ENCODE data around the gene PACRG. TPM values are rescaled to one million over a fixed set of nuclear protein-coding genes. Genes with fewer than 3 reads are reported as not detected.

The PACRG gene
- total RNA-seq, 1 experiment from 2014 or later: not detected

DNA sequence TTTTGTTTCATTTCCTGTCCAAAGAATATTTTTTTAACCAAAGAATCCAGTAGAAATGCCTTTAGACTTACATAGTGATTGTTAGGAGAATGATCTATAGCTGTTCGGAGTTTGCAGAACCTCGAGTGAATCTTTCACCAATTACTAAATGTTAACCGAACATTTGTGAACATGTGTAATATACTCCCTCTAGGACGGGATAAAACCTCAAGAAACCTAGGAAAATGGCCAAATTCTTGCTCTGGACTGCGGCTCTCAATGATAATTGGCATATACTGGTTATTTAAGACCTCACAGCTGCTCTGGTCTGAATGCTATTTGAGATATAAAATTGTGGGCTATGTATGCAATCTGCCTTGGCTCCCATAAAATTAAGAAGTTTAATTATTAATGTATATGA lies 137.1 kb downstream of the PACRG start:
- no peaks in the 10 kb centered on the region for H3K4me1 ChIP-seq
- no peak for DNase-seq
- no peaks in the 10 kb centered on the region for H3K9me3 ChIP-seq
- TF ChIP-seq, protein P1, sequence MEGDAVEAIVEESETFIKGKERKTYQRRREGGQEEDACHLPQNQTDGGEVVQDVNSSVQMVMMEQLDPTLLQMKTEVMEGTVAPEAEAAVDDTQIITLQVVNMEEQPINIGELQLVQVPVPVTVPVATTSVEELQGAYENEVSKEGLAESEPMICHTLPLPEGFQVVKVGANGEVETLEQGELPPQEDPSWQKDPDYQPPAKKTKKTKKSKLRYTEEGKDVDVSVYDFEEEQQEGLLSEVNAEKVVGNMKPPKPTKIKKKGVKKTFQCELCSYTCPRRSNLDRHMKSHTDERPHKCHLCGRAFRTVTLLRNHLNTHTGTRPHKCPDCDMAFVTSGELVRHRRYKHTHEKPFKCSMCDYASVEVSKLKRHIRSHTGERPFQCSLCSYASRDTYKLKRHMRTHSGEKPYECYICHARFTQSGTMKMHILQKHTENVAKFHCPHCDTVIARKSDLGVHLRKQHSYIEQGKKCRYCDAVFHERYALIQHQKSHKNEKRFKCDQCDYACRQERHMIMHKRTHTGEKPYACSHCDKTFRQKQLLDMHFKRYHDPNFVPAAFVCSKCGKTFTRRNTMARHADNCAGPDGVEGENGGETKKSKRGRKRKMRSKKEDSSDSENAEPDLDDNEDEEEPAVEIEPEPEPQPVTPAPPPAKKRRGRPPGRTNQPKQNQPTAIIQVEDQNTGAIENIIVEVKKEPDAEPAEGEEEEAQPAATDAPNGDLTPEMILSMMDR (IDR thresholded peaks at IDR 0.05; ENCODE audit: insufficient read depth in 1 of 2, low read depth in 1 of 2, low read length in 1 of 2, severe bottlenecking in 1 of 2, unreplicated experiment in 1 of 2): no peak
- H3K36me3 Mint-ChIP-seq (ENCODE audit: insufficient read depth, unreplicated experiment): no peaks in the 10 kb centered on the region
- ChIA-PET CTCF (no interaction called here), POLR2A (no interaction called here)
- intact Hi-C loops (cut with micrococcal nuclease; ENCODE audit: unreplicated experiment): no loop called here
- H3K27me3 Mint-ChIP-seq (ENCODE audit: insufficient read depth, unreplicated experiment): peaks cover 15% of the 10 kb centered on the region
- no peaks in the 10 kb centered on the region for H3K27me3 ChIP-seq (replicated peaks; ENCODE audit: control insufficient read depth, insufficient read depth, low read length)
- no peak overlapping the region for H3K4me3 Mint-ChIP-seq (ENCODE audit: unreplicated experiment)
- no peaks in the 10 kb centered on the region for H3K36me3 ChIP-seq (ENCODE audit: control insufficient read depth, insufficient read depth, low read length)
- no peaks in the 10 kb centered on the region for H3K9me3 Mint-ChIP-seq (ENCODE audit: unreplicated experiment)
- no TSS peak for BruUV-seq (replicated peaks)
- H3K27ac Mint-ChIP-seq (ENCODE audit: unreplicated experiment): no peak overlapping the region
- no peaks in the 10 kb centered on the region for H3K4me1 Mint-ChIP-seq (ENCODE audit: low read depth, unreplicated experiment)
- H3K4me3 ChIP-seq (ENCODE audit: low read depth, low read length): no peak overlapping the region

DNA sequence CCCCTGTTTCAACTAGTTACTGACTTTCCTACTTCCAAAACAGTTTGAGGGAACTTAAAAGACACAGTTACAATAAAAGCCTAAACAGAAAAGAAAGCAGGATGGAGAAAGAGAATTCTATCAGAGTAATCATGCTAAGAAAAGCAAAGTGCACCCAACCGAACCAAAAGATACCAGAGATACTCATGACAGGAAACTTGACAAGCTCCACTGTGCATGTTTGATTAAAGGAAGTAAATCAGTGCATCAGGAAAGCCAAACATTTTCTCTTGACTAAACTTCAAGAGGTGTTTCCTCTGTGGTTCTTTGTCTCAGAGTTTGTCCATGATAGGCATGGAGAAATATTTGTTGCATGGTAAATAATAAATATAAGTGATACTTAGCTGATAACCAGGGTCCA lies 138.9 kb downstream of the PACRG start:
- H3K4me3 Mint-ChIP-seq (ENCODE audit: unreplicated experiment): no peak overlapping the region
- no peaks in the 10 kb centered on the region for H3K36me3 Mint-ChIP-seq (ENCODE audit: insufficient read depth, unreplicated experiment)
- no peak for DNase-seq
- Histone ChIP-seq H3K9me3 (no peaks in the 10 kb centered on the region), H3K36me3 (ENCODE audit: control insufficient read depth, insufficient read depth, low read length) (no peaks in the 10 kb centered on the region), H3K27me3 (replicated peaks; ENCODE audit: control insufficient read depth, insufficient read depth, low read length) (no peaks in the 10 kb centered on the region), H3K4me1 (no peaks in the 10 kb centered on the region), H3K4me3 (ENCODE audit: low read depth, low read length) (no peak overlapping the region)
- no peaks in the 10 kb centered on the region for H3K9me3 Mint-ChIP-seq (ENCODE audit: unreplicated experiment)
- peaks cover 15% of the 10 kb centered on the region for H3K27me3 Mint-ChIP-seq (ENCODE audit: insufficient read depth, unreplicated experiment)
- H3K27ac Mint-ChIP-seq (ENCODE audit: unreplicated experiment): no peak overlapping the region
- no TSS peak for BruUV-seq (replicated peaks)
- no peaks in the 10 kb centered on the region for H3K4me1 Mint-ChIP-seq (ENCODE audit: low read depth, unreplicated experiment)
- intact Hi-C loops (cut with micrococcal nuclease; ENCODE audit: unreplicated experiment): no loop called here
- TF ChIP-seq, protein P1 (IDR thresholded peaks at IDR 0.05; ENCODE audit: insufficient read depth in 1 of 2, low read depth in 1 of 2, low read length in 1 of 2, severe bottlenecking in 1 of 2, unreplicated experiment in 1 of 2): no peak
- POLR2A ChIA-PET: no interaction called here
- CTCF ChIA-PET: no interaction called here

DNA sequence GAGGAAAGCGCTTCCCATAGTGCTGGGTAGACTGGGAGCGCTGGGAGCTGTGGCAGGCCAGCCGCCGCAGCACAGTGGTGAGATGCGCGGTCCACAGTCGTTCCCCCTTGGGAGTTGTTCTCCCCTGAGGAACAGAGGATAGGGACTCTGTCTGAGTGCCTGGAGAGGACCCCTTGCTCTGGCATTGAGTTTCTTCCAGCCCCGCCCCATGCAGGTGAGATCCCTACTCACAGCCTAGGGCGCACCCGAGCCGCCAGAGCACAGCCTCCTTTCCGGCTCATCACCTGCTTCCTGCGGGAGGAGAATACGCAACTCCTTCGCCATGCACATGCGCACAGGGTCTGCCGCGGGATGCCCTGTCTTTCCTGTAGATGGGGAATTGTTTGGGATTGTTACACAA lies 140.6 kb downstream of the PACRG start:
- CTCF ChIA-PET: no interaction called here

More for the DNA sequence above, 140.6 kb downstream of the PACRG start:
- H3K27me3 Mint-ChIP-seq (ENCODE audit: insufficient read depth, unreplicated experiment): peaks cover 9% of the 10 kb centered on the region
- TF ChIP-seq, protein P1 (IDR thresholded peaks at IDR 0.05; ENCODE audit: insufficient read depth in 1 of 2, low read depth in 1 of 2, low read length in 1 of 2, severe bottlenecking in 1 of 2, unreplicated experiment in 1 of 2): no peak
- no peaks in the 10 kb centered on the region for H3K36me3 Mint-ChIP-seq (ENCODE audit: insufficient read depth, unreplicated experiment)
- intact Hi-C loops (cut with micrococcal nuclease; ENCODE audit: unreplicated experiment): no loop called here
- Histone ChIP-seq H3K36me3 (ENCODE audit: control insufficient read depth, insufficient read depth, low read length) (no peaks in the 10 kb centered on the region), H3K4me3 (ENCODE audit: low read depth, low read length) (no peak overlapping the region), H3K4me1 (no peaks in the 10 kb centered on the region), H3K9me3 (no peaks in the 10 kb centered on the region), H3K27me3 (replicated peaks; ENCODE audit: control insufficient read depth, insufficient read depth, low read length) (no peaks in the 10 kb centered on the region)
- no peak for DNase-seq
- POLR2A ChIA-PET: no interaction called here
- BruUV-seq (replicated peaks): no TSS peak
- H3K4me3 Mint-ChIP-seq (ENCODE audit: unreplicated experiment): no peak overlapping the region
- no peaks in the 10 kb centered on the region for H3K9me3 Mint-ChIP-seq (ENCODE audit: unreplicated experiment)
- H3K27ac Mint-ChIP-seq (ENCODE audit: unreplicated experiment): no peak overlapping the region
- H3K4me1 Mint-ChIP-seq (ENCODE audit: low read depth, unreplicated experiment): no peaks in the 10 kb centered on the region

Measured in Caco-2 (cell line).